Measurements from ENCODE around the gene LRRK1.

The LRRK1 gene

GRCh38 chr15:101001796-101002195 is 82.6 kb downstream of the LRRK1 start:
- DNase-seq: no peak

DNA sequence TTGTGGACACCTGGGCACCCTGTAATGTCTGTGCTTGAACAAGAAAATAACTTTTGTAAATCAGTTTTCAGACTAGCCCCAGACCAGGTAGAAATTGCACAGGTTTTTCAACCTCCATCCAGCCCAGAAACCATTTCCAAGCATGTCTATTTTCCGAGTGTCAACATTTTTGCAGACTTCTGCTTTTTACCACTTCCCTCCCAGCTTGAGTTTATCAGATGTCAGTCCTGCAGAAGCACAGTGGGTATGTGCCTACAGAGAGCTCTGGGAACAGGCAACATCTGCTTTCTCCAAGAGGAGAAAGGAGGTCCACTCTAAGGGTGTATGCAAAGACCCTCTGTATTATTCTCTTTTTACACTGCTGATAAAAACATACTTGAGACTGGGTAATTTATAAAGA is 83.9 kb downstream of the LRRK1 start:
- no peak for DNase-seq

- DNase-seq: no peak
Measured at GRCh38 chr15:101003706-101004105, 84.5 kb downstream of the LRRK1 start.

DNA sequence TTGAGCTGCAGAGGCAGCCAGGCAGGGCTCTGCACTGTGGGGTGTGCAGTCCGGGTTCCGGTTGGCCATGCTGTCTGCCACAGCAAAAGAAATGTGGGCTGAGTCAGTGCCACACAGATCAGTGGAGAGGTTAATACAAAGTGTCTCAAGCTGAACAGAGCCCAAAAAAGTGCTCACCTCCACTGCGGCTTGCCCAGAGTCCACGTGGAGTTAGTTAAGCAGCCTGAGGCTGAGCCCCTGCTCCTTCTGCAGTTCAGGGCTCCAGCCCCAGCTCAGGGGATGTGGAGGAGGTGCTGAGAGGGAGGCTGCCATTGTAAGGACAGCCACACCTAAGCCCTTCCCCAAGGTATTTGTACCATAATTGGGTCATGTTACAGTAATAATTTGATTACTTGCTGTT is 85.3 kb downstream of the LRRK1 start:
- DNase-seq: no peak

DNA sequence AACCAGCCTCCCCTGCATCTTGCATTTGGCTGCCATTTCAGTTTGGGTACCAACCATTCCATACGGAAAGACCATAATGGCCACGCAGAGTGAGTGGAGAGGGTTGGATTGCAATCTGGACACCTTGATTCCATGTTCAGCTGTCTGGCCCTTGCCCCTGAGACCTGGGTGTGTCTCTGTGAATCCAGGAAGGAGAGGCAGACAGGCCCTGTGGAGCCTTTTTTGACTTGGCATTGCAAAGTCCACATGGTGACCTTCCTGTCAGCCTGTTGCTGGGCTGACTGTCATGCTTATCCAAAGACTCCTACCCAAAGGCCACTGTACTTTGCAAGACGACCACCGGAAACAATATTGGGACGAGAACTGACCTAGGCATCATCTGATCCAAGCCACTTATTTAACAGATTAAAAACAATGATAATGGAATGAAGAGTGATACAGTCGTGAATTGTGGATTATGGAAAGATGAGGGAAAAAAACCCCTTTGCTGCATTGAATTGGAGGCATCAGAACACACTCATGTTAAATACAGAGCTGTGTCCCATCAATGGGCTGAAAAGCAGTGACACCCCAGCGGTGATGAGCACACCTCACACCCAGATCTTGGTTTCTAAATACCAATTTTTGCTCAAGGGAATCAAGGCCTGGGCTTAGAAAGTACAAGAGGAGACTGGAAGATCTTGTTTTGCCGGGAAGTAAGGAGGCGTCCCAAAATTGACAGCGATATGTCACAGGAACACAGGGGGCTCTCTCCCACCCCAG is 86.0 kb downstream of the LRRK1 start:
- no peak for DNase-seq

- DNase-seq: peak in 50 of 56 donors; percentile 2 to 82 (median 42)
Measured at GRCh38 chr15:101006931-101007691, 88.0 kb downstream of the LRRK1 start.

- peak in 37 of 56 donors; percentile 11 to 79 (median 36) for DNase-seq
Measured at GRCh38 chr15:101008158-101009139, 89.3 kb downstream of the LRRK1 start.

DNA sequence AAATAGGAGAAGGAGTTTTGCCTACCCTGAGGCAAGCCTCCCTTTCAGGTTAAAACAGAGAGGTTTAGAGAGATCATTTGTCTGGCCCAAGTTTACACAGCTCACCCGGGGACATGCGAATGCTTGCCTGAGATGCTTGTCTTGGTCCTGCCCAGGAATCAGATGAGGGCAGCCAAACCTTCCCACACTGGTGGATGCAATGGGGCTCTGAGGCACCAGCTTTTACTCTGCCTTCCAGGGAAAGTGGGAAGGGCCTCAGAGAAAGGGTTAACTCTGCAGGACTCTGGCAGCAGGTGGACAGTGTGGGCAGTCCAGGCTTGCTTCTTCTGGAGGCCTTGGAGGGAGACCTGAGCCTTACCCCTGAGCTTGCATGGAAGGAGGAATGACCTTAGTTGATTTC is 90.0 kb downstream of the LRRK1 start:
- DNase-seq: no peak

DNA sequence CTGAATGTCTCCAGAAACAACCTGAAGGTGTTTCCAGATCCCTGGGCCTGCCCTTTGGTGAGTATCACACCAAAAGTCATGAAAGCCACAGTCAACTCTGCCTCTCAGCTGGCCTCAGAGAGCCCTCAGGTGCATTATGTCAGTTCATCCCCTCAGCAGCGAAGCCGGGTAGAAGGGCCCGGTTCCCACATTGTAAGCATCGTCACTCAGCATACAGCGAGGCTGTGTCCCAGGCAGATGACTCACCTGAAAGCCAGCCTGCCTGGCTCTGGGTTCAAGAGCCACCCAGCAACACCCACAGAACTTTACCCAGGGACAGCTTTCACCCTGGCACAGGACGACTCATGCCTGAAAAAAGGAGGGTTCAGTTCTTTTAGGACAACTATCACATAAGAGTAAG is 91.6 kb downstream of the LRRK1 start:
- DNase-seq: no peak

DNA sequence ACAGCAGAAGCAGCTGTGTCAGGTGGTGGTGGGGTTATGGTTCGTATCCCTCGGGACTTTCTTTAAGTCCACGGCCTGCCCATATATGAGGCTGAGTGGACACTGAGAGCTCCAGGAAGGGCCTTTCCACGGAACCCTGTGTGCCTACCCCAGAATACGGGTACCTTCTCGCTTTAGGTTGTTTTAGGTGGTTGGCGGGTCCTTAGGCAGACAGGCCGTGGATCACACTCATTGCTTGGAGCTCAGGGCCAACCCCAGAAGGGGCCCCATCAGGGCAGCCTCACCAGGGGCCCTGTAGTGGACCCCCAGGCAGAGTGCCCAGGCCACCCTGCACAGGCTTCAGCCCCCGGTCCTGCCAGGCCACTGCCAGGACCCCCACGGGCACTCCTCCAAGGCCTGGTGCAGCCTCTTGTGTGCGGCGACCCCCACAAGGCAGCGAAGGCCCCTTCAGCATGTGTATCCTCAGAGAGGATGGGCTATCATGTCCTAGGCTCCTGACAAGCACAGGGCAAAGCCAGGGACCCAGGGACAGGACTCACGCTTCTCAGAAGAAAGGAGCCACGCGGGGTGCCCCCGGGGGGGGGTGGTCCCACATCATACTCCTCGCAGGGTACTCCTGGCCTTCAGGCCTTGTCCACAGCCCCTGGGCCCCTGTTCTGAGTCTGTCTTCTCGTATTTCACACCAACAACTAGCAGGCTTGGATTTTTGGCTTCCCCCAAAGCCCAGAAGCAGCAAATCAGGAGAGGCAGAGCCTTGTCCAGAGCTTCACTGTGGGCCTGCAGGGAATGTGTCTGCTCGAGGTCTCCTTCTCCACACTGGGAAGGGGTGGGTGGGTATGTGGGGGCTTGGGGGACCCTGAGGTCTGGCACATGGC is 93.4 kb downstream of the LRRK1 start:
- no peak for DNase-seq

GRCh38 chr15:101013201-101013550 is 94.0 kb downstream of the LRRK1 start:
- DNase-seq: no peak

- DNase-seq: no peak
Measured at GRCh38 chr15:101013769-101014675, 94.9 kb downstream of the LRRK1 start.

GRCh38 chr15:101014921-101015841 is 96.0 kb downstream of the LRRK1 start:
- DNase-seq: peak in 42 of 56 donors; percentile 10 to 76 (median 46)

GRCh38 chr15:101016581-101016980 is 97.4 kb downstream of the LRRK1 start:
- DNase-seq: no peak

GRCh38 chr15:101017093-101017754 is 98.1 kb downstream of the LRRK1 start:
- no peak for DNase-seq

DNA sequence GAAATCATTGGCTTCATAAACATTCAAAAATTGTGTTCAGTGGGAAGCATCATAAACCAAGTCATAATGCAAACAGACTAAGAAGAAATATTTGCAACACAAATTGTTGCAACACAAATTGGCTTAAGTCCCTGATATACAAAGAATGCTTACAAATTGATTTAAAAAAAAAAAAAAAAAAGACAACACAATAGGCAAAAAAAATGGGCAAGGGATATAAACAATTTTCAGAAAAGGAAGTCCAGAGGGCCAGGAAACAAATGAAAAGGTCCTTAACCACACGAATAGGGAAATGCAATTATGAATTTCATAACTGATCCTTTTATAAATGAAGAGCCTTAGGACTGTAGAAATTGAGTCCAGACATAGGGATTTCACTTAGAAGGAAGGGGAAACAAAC is 98.9 kb downstream of the LRRK1 start:
- no peak for DNase-seq

DNA sequence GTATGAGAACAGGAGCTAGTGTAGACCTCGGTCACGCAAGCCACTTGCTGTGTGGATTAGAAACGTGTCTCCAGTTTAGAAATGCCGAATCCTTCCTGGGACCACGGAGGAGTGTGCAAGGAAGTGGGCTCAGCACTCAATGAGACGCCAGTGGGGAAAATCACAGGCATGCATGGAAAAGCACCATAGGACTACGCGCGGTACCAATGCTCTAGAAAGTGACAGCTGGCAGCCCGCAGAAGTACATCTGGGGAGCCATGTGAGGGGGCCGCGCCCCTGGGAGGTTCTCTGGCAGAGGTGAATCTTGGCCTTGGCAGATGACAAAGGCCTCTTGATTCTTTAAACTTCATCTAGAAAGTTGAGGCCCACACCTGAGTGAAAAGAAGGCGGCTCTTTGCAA is 99.3 kb downstream of the LRRK1 start:
- no peak for DNase-seq

DNA sequence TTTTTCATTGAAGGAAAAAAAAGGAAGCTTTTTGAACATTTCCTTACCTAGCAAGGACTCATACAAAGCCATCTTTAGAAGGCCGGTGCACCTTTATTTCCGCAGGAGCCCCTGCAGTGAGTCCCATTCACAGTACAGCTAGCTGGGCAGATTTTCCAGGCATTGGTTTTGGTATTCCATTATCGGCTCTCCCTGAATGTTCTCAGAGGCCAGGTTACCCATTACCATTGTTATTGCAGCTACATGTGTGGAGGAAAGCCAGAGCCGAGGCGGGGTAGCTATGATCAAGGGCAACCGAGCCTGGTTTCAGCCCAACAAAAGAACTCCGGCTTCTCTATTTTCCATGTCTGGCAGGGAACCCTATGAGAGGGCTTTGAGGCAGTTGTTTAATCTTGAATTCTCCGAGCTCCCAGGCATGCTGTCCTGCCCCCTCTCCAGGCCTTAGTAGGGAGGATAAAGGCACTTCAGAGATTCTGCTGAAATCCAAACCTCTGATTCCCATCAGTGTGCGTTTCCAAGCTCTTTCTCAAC is 100.3 kb downstream of the LRRK1 start:
- peak in 1 of 56 donors; percentile 15 for DNase-seq

All from amygdala (tissue), 56 donors.